GM12878 (cell line): ENCODE results near the gene TMSB4X. TPM values are rescaled to one million over a fixed set of nuclear protein-coding genes. Genes with fewer than 3 reads are reported as not detected.
"Not testable (repeated sequence)": the region's sequence is repeated elsewhere in the genome, so short reads cannot be mapped to it uniquely, and the experiment has no call there.

ENCODE experiments used
- ATAC-seq: fragments of 200-7000 bp; cut with Tn5 transposase; 3 replicates; pipeline ENCODE4 v1.9.1; 2020; ENCODE audit warnings: mild to moderate bottlenecking, moderate library complexity
- BruUV-seq: library from RNA; stranded (reverse); fragments of 400-500 nt; replicated peaks from 2 replicates; lab custom pipeline; 2021; lab: Mats Ljungman, UMichigan
- CTCF ChIA-PET: fragments of 300-600 bp; sonication (Branson Sonifier 250); formaldehyde crosslinking; extraction: SDS; loops from one replicate; lab custom pipeline; 2021; ENCODE audit warnings: inconsistent platforms; lab: Yijun Ruan, JAX
- POLR2A ChIA-PET: fragments of 350-600 bp; formaldehyde crosslinking; extraction: SDS; loops from one replicate; lab custom pipeline; 2021; ENCODE audit warnings: inconsistent platforms; lab: Charles Lee
- RAD21 ChIA-PET: fragments of 300-600 bp; sonication (Branson Sonifier 250); formaldehyde crosslinking; loops from one replicate; lab custom pipeline; 2023; ENCODE audit warnings: antibody characterized with exemption; ENCODE audit not compliant: unreplicated experiment; lab: Charles Lee
- SMC1A ChIA-PET: fragments of 300-600 bp; sonication (Branson Sonifier 250); formaldehyde crosslinking; loops from one replicate; lab custom pipeline; 2023; ENCODE audit not compliant: unreplicated experiment, uncharacterized antibody; lab: Charles Lee
- DNase-seq: peaks from one replicate; pipeline ENCODE4 v3.0.0-alpha.2; 2011; ENCODE audit warnings: low read depth, low spot score
- FAIRE-seq: peaks from 3 replicates; lab custom pipeline; 2011; peaks lifted over from hg19 to GRCh38; lab: Jason Lieb, UNC
- H2AFZ ChIP-seq: 2 replicates; pipeline ENCODE4 v1.6.0; 2011; ENCODE audit warnings: low read depth, low read length, control low read depth; ENCODE audit not compliant: control insufficient read depth
- H3K27ac ChIP-seq: 2 replicates; pipeline ENCODE4 v1.5.1; 2011; ENCODE audit warnings: control low read depth; ENCODE audit not compliant: control insufficient read depth, insufficient read depth
- H3K27me3 ChIP-seq, 2 experiments: replicated peaks in 1 of 2; 2 replicates each; pipeline versions ENCODE4 v1.6.0 to v1.6.1; 2011; ENCODE audit warnings: low read length in 1 of 2; ENCODE audit not compliant: control insufficient read depth in 2 of 2, insufficient read depth in 2 of 2
- H3K36me3 ChIP-seq, 2 experiments: 2 replicates each; pipeline ENCODE4 v1.5.1; 2011; ENCODE audit warnings: low read length in 1 of 2; ENCODE audit not compliant: control insufficient read depth in 2 of 2, insufficient read depth in 2 of 2
- H3K4me1 ChIP-seq: 2 replicates; pipeline ENCODE4 v1.6.1; 2011; ENCODE audit warnings: mild to moderate bottlenecking, low read length, moderate library complexity, mixed read lengths; ENCODE audit not compliant: control insufficient read depth, insufficient read depth
- H3K4me2 ChIP-seq: 2 replicates; pipeline ENCODE4 v1.6.0; 2011; ENCODE audit warnings: control low read depth; ENCODE audit not compliant: control insufficient read depth, insufficient read depth
- H3K4me3 ChIP-seq: fragments of 200-600 bp; sonication (generic); 2 replicates; pipeline ENCODE4 v1.5.1; 2016
- H3K79me2 ChIP-seq: 2 replicates; pipeline ENCODE4 v1.6.0; 2011; ENCODE audit warnings: low read length; ENCODE audit not compliant: control insufficient read depth, insufficient read depth
- H3K9ac ChIP-seq: 2 replicates; pipeline ENCODE4 v1.8.0; 2011; ENCODE audit warnings: low read length, control low read depth, mixed read lengths; ENCODE audit not compliant: control insufficient read depth, insufficient read depth
- H3K9me3 ChIP-seq: replicated peaks from 3 replicates; pipeline ENCODE4 v1.5.1; 2011; ENCODE audit warnings: mild to moderate bottlenecking, low read length; ENCODE audit not compliant: control insufficient read depth, insufficient read depth
- H4K20me1 ChIP-seq: 2 replicates; pipeline ENCODE4 v1.6.0; 2011; ENCODE audit not compliant: control insufficient read depth, insufficient read depth
- HDGF ChIP-seq: fragments of 450-650 bp; IDR thresholded peaks from 2 replicates; pipeline ENCODE4 v1.6.1; 2016; ENCODE audit warnings: antibody characterized with exemption
- IKZF2 ChIP-seq, 2 experiments: fragments of 450-650 bp; IDR thresholded peaks; 2 replicates each; pipeline ENCODE4 v1.6.1; 2017; ENCODE audit warnings: mild to moderate bottlenecking in 2 of 2, moderate library complexity in 2 of 2
- MLLT1 ChIP-seq: fragments of 450-650 bp; IDR thresholded peaks from 2 replicates; pipeline ENCODE4 v1.6.1; 2016; ENCODE audit warnings: mild to moderate bottlenecking
- ZBTB33 ChIP-seq: fragments of 450-650 bp; IDR thresholded peaks from 2 replicates; pipeline ENCODE4 v1.6.1; 2017; ENCODE audit warnings: mild to moderate bottlenecking
- whole genome bisulfite sequencing: methylation state at CpG from one replicate; pipeline ENCODE4 v1.1.6; 2016; ENCODE audit warnings: low lambda C conversion rate; ENCODE audit not compliant: insufficient replicate concordance, insufficient coverage; ENCODE audit errors: missing lambda C conversion rate; 5-methylcytosine and 5-hydroxymethylcytosine counted together
- in situ Hi-C: fragments of 300-500 bp; cut with MboI; formaldehyde crosslinking; loops from 9 replicates; pipeline ENCODE4 v1.14.3; 2018; ENCODE audit warnings: mixed read lengths
- intact Hi-C: fragments of 100-400 bp; cut with micrococcal nuclease; formaldehyde crosslinking; loops from one replicate; pipeline ENCODE4 v1.14.2; 2022; ENCODE audit not compliant: unreplicated experiment
- polyA plus RNA-seq, 11 experiments: library from polyadenylated mRNA; depleted of rRNA in 4 of 11; unstranded in 6 of 11; stranded (reverse) in 5 of 11; fragments of >200 nt; fragmentation: Nextera tagmentation in 4 of 11; fragmentation: Illumina TruSeq in 1 of 11; extraction: Ambion mirVana in 4 of 11; extraction: Trizol in 1 of 11; gene quantifications; 1 replicate in 1 of 11; 2 replicates in 10 of 11; pipeline versions ENCODE4 v1.2.1 to v1.2.3, GENCODE V29; 2011 to 2016; ENCODE audit warnings: inconsistent platforms in 2 of 11, missing spikeins in 2 of 11, low read depth in 1 of 11
- total RNA-seq, 4 experiments: library from RNA; depleted of rRNA in 3 of 4; stranded (reverse); fragments of >200 nt in 3 of 4; fragmentation: Illumina TruSeq in 1 of 4; extraction: Trizol in 1 of 4; gene quantifications; 2 replicates each; pipeline versions ENCODE4 v1.2.1 to v1.2.3, GENCODE V29; 2013 to 2021

Gene TMSB4X
- total and polyA plus RNA-seq, 10 of the 15 experiments (the other 5 are each of a cell fraction or from before 2014, with no cell fraction given): 13,924 to 37,234 (median 23,705) TPM

GRCh38 chrX:12980039-12980438 lies 5.1 kb downstream of the TMSB4X start:
- BruUV-seq: not testable (repeated sequence)

More at GRCh38 chrX:12980039-12980438, 5.1 kb downstream of the TMSB4X start:
- 53% methylated on average over 9 of the region's 9 CpGs for WGBS
- ChIA-PET SMC1A (interaction anchor here (0.6 to 24.6 kb wide), 6 partner anchors 24 to 1386 kb away, joined by 3 to 595 read pairs (median 208); no protein-coding TSS in a partner anchor), RAD21 (interaction anchor here (1.3 to 23.0 kb wide), 8 partner anchors 23 to 508 kb away, joined by 3 to 562 read pairs (median 35); no protein-coding TSS in a partner anchor), CTCF (interaction anchor here (0.8 to 2.0 kb wide), 2 partner anchors 19 to 30 kb away, joined by 5 to 8 read pairs; no protein-coding TSS in a partner anchor), POLR2A (interaction anchor here (0.5 to 13.6 kb wide), 6 partner anchors 19 to 97 kb away, joined by 3 to 157 read pairs (median 11); no protein-coding TSS in a partner anchor)
- DNase-seq, H2AFZ ChIP-seq, H3K36me3 ChIP-seq, H3K27me3 ChIP-seq, in situ Hi-C loops, H3K9me3 ChIP-seq, intact Hi-C loops, ATAC-seq, FAIRE-seq, H3K4me3 ChIP-seq, H4K20me1 ChIP-seq, H3K4me2 ChIP-seq: not testable (repeated sequence)
- H3K27ac ChIP-seq: peak overlapping the region; percentile 90
- H3K9ac ChIP-seq: peak overlapping the region; percentile 40; the same call in 1 of the 2 replicates
- peak; percentile 30; the same call in 1 of the 2 replicates for TF ChIP-seq HDGF
- TF ChIP-seq ZBTB33: peak; percentile 43; the same call in 1 of the 2 replicates
- peak in 1 of 2 experiments; percentile 21; a peak in 1 of 4 replicates for TF ChIP-seq IKZF2 (IDR thresholded peaks at IDR 0.05)
- TF ChIP-seq MLLT1: 0 out of 2 replicates have a peak, but pooled peaks have one; percentile 23
- peaks cover 27% of the 10 kb centered on the region for H3K79me2 ChIP-seq
- peaks cover 45% of the 10 kb centered on the region for H3K4me1 ChIP-seq
